ENCODE measurements around the gene TENT5D.

DNA sequence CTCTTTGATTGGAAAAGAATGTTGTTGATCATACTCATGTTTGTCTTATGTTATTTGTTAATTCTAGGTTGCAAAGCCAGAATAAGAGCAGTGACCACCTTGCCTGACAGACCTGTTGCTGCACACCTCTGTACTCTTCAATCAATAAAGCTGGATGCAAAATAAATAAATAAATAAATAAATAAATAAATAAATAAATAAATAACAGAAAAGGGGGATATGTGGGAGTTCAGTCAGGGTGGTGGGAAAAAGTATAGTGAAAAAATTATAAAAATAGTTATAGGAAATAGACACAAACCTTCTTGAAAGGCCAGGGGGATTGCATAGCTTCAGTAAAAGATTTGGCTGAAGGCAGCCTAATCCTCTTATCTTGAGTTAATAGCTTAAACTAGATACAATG, 51.3 kb downstream of the TENT5D start:
- TF ChIP-seq, protein P1, sequence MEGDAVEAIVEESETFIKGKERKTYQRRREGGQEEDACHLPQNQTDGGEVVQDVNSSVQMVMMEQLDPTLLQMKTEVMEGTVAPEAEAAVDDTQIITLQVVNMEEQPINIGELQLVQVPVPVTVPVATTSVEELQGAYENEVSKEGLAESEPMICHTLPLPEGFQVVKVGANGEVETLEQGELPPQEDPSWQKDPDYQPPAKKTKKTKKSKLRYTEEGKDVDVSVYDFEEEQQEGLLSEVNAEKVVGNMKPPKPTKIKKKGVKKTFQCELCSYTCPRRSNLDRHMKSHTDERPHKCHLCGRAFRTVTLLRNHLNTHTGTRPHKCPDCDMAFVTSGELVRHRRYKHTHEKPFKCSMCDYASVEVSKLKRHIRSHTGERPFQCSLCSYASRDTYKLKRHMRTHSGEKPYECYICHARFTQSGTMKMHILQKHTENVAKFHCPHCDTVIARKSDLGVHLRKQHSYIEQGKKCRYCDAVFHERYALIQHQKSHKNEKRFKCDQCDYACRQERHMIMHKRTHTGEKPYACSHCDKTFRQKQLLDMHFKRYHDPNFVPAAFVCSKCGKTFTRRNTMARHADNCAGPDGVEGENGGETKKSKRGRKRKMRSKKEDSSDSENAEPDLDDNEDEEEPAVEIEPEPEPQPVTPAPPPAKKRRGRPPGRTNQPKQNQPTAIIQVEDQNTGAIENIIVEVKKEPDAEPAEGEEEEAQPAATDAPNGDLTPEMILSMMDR (IDR thresholded peaks at IDR 0.05; ENCODE audit: insufficient read depth, low read length), result no peak
- TF ChIP-seq GABPA (IDR thresholded peaks at IDR 0.05; ENCODE audit: low read depth), result no peak

Measured in HL-60 (cell line).